Right atrium auricular region (tissue), 2 donors: Measurements from ENCODE around the gene PIRT. TPM values are rescaled to one million over a fixed set of nuclear protein-coding genes. Genes with fewer than 3 reads are reported as not detected.

Experiments used
- DNase-seq: peaks from one replicate; pipeline ENCODE4 v3.0.0-alpha.2; 2019; ENCODE audit warnings: low spot score
- H3K27ac ChIP-seq, 2 donors: fragments of 200-600 bp; sonication (generic); 1 replicate in 1 of 2; 2 replicates in 1 of 2; pipeline ENCODE4 v1.5.1; 2016 to 2019
- H3K27me3 ChIP-seq, 2 donors: fragments of 200-600 bp; sonication (generic); one replicate each; pipeline versions ENCODE4 v1.5.1 to v1.6.0; 2017 to 2019
- H3K36me3 ChIP-seq: fragments of 200-600 bp; sonication (generic); one replicate; pipeline ENCODE4 v1.5.1; 2016
- H3K4me1 ChIP-seq, 2 donors: fragments of 200-600 bp; sonication (generic); one replicate each; pipeline versions ENCODE4 v1.5.1 to v1.6.0; 2017 to 2019
- H3K4me3 ChIP-seq, 2 donors: fragments of 200-600 bp; sonication (generic); 1 replicate in 1 of 2; 2 replicates in 1 of 2; pipeline ENCODE4 v1.5.1; 2017 to 2019; ENCODE audit warnings: mild to moderate bottlenecking in 1 of 2, moderate library complexity in 1 of 2
- H3K9me3 ChIP-seq, 2 donors: fragments of 200-600 bp; sonication (generic); one replicate each; pipeline ENCODE4 v1.5.1; 2019
- total RNA-seq, 2 donors: library from RNA; depleted of rRNA; stranded (reverse); fragments of >200 nt; gene quantifications; one replicate each; pipeline ENCODE4 v1.1.0, GENCODE V29; 2016
- TF ChIP-seq, protein P1 (sequence below), 2 donors: fragments of 200-600 bp; sonication (generic); IDR thresholded peaks; one replicate each; pipeline ENCODE4 v1.5.1; 2019; ENCODE audit warnings: antibody characterized with exemption in 2 of 2

PIRT gene
- total RNA-seq, 2 donors from 2014 or later, result not detected

- Histone ChIP-seq H3K27me3 (no peaks in the 10 kb centered on the region), H3K4me1 (no peaks in the 10 kb centered on the region), H3K27ac (no peak overlapping the region), H3K9me3 (peaks cover 0 to 8% of the 10 kb centered on the region in 2 donors), H3K4me3 (no peak overlapping the region), H3K36me3 (no peaks in the 10 kb centered on the region)
- no peak for DNase-seq
- TF ChIP-seq, protein P1, sequence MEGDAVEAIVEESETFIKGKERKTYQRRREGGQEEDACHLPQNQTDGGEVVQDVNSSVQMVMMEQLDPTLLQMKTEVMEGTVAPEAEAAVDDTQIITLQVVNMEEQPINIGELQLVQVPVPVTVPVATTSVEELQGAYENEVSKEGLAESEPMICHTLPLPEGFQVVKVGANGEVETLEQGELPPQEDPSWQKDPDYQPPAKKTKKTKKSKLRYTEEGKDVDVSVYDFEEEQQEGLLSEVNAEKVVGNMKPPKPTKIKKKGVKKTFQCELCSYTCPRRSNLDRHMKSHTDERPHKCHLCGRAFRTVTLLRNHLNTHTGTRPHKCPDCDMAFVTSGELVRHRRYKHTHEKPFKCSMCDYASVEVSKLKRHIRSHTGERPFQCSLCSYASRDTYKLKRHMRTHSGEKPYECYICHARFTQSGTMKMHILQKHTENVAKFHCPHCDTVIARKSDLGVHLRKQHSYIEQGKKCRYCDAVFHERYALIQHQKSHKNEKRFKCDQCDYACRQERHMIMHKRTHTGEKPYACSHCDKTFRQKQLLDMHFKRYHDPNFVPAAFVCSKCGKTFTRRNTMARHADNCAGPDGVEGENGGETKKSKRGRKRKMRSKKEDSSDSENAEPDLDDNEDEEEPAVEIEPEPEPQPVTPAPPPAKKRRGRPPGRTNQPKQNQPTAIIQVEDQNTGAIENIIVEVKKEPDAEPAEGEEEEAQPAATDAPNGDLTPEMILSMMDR (IDR thresholded peaks at IDR 0.05), result no peak
Measured at GRCh38 chr17:10787306-10788045, 50.4 kb downstream of the PIRT start.

GRCh38 chr17:10785295-10785694 lies 52.6 kb downstream of the PIRT start:
- no peaks in the 10 kb centered on the region for H3K4me1 ChIP-seq
- DNase-seq, result no peak
- H3K27ac ChIP-seq, result no peak overlapping the region
- peaks cover 0 to 9% of the 10 kb centered on the region in 2 donors for H3K9me3 ChIP-seq
- H3K4me3 ChIP-seq, result no peak overlapping the region
- no peaks in the 10 kb centered on the region for H3K27me3 ChIP-seq
- TF ChIP-seq, protein P1 (IDR thresholded peaks at IDR 0.05), result no peak
- H3K36me3 ChIP-seq, result no peaks in the 10 kb centered on the region

DNA sequence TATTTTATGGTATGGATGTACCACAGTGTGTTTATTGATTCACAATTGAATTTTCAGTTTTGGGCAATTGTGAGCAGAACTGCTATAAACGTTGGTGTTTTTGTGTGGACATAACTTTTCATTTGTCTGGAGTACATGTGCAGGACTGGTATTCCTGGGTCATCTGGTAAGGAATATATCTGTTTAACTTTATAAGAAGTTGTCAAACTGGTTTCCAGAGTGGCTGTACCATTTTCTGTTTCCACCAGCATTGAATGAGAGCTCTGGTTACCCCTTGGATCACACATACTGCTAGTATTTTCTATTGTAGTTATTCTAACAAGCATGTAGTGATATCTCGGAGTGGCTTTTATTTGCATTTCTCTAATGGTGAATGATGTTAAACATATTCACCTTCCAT lies 58.3 kb downstream of the PIRT start:
- no peaks in the 10 kb centered on the region for H3K27me3 ChIP-seq
- TF ChIP-seq, protein P1 (IDR thresholded peaks at IDR 0.05), result no peak
- no peak overlapping the region for H3K27ac ChIP-seq
- no peak overlapping the region for H3K4me3 ChIP-seq
- H3K9me3 ChIP-seq, result peaks cover 0 to 9% of the 10 kb centered on the region in 2 donors
- H3K36me3 ChIP-seq, result no peaks in the 10 kb centered on the region
- no peaks in the 10 kb centered on the region for H3K4me1 ChIP-seq
- DNase-seq, result no peak

GRCh38 chr17:10777890-10778289 lies 60.0 kb downstream of the PIRT start:
- TF ChIP-seq, protein P1 (IDR thresholded peaks at IDR 0.05), result no peak
- no peaks in the 10 kb centered on the region for H3K27me3 ChIP-seq
- H3K9me3 ChIP-seq, result peaks cover 0 to 5% of the 10 kb centered on the region in 2 donors
- no peak overlapping the region for H3K4me3 ChIP-seq
- no peaks in the 10 kb centered on the region for H3K36me3 ChIP-seq
- no peak overlapping the region for H3K27ac ChIP-seq
- DNase-seq, result no peak
- no peaks in the 10 kb centered on the region for H3K4me1 ChIP-seq

GRCh38 chr17:10777131-10777807 lies 60.6 kb downstream of the PIRT start:
- Histone ChIP-seq H3K36me3 (no peaks in the 10 kb centered on the region), H3K4me3 (no peak overlapping the region), H3K4me1 (no peaks in the 10 kb centered on the region), H3K9me3 (peaks cover 0 to 4% of the 10 kb centered on the region in 2 donors), H3K27me3 (no peaks in the 10 kb centered on the region), H3K27ac (no peak overlapping the region)
- TF ChIP-seq, protein P1 (IDR thresholded peaks at IDR 0.05), result no peak
- no peak for DNase-seq
